CD4-positive, alpha-beta T cell treated with Interleukin-17A for 1 hour (primary cell): ENCODE data around the gene ZNF774.
"Not testable (repeated sequence)": the region's sequence is repeated elsewhere in the genome, so short reads cannot be mapped to it uniquely, and the experiment has no call there.

ENCODE experiments used
- DNase-seq: peaks from one replicate; pipeline ENCODE4 v3.0.0-alpha.2; 2020

Gene ZNF774

GRCh38 chr15:90347431-90348065 lies 4.5 kb upstream of the ZNF774 start:
- not testable (repeated sequence) for DNase-seq

DNA sequence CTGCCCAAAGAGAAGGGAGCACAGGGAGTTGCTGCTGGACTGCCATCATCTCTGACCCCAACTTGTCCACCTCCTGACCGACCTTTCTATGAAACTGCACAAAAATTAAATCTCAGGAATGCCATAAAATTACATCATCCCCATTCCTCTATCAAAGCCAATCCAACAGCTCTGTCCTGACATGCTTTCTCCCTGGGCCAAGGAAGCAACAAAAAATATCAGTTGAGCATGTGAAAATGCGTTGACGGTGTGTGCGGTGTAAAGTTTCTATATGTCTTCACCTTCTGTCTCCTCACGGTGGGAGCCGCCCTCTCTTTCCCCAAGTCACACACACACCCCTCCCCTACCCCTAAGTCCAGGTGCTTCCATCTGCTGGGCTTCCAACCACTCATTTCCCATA lies 3.6 kb upstream of the ZNF774 start:
- DNase-seq: no peak

- no peak for DNase-seq
Observed at GRCh38 chr15:90349072-90349471, 3.0 kb upstream of the ZNF774 start.

DNA sequence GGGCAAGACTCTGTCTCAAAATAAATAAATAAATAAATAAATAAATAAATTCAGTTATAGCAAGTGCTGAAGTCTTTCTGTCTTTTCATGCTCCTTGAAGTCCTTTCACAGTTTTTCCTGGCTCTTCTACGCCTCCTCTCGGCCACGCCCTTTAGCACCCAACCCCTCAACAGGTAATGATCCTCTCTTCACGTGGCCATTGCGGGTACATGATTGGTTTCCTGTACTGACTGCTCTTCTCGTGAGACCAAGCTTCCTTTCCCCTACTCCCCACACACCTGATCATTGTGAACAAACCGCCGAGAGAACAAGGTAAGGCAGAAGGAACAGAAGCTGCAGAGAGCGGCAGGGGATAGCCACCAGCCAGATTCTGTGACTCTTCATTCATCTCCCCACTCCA lies 2.3 kb upstream of the ZNF774 start:
- peak; percentile 10 for DNase-seq

GRCh38 chr15:90351479-90352106 lies 491 bp upstream of the ZNF774 start:
- no peak for DNase-seq

DNA sequence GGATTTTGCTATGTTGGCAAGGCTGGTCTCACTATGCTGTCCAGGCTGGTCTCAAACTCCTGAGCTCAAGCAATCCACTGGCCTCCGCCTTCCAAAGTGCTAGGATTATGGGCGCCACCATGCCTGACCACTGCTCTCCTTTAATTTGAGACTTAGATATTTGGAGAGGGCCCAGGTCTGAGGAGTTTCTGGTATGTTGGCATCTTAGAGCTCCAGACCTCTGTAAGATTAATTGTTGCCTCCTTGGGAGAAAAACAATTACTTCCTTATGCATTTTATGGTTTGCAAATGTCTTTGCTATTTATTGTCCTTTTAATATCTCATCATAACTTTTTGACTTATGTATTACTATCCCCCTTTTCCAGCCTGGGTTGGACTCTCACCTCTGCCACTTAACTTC lies 2.9 kb downstream of the ZNF774 start:
- DNase-seq: no peak

GRCh38 chr15:90358124-90359033 lies 6.3 kb downstream of the ZNF774 start:
- no peak for DNase-seq

DNA sequence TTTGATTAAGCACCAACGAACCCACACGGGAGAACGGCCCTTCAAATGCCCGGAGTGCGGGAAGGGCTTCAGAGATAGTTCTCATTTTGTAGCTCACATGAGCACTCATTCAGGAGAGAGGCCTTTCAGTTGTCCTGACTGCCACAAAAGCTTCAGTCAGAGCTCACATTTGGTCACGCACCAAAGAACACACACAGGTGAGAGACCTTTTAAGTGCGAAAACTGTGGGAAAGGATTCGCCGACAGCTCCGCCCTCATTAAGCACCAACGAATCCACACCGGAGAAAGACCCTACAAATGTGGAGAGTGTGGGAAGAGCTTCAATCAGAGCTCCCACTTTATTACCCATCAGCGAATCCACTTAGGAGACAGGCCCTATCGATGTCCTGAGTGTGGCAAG lies 8.7 kb downstream of the ZNF774 start:
- no peak for DNase-seq

DNA sequence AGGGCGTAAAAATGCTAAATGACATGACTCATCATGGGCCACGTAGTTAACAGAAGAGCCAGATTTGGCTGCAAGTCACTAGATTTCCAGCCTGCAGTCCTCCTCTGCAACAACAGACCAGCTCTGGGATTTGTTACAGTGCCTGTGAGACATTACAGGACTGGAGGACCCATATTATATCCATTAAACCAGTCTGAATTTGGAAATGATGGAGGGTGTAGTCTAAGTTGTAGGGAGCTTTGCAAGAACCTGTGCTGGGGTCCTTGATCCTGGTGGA lies 10.8 kb downstream of the ZNF774 start:
- no peak for DNase-seq

GRCh38 chr15:90364251-90364650 lies 12.2 kb downstream of the ZNF774 start:
- no peak for DNase-seq

GRCh38 chr15:90365414-90366055 lies 13.5 kb downstream of the ZNF774 start:
- DNase-seq: no peak

- DNase-seq: no peak
Observed at GRCh38 chr15:90367576-90367975, 15.5 kb downstream of the ZNF774 start.

DNA sequence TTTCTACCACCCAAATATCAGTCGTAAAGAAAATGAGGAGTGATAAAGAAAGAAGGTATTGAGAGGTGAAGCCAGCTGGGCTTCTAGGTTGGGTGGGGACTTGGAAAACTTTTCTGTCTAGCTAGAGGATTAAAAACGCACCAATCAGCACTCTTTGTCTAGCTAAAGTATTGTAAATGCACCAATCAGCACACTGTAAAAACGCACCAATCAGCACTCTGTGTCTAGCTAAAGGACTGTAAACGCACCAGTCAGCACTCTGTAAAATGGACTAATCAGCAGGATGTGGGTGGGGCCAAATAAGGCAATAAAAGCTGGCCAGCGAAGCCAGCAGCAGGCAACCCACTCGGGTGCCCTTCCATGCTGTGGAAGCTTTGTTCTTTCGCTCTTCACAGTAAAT lies 23.0 kb downstream of the ZNF774 start:
- DNase-seq: no peak

DNA sequence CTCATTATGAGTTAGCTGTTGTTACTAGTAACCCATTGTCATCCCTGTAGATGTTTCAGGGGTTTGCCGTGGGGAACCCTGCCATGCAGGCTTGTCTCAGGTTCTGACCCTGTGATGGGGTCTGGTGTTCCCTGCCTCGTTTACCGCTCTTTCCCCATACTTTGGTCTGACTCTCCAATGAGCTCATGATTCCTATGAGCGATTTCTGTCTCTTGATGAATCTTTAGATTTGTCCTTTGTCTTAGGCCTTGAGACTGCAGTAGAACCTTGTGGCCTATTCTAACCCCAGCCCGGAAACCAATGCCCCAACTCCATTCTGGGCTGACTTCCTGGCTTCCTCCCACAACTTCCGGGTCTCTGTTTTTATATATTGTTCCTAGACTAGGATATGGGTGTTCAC lies 24.7 kb downstream of the ZNF774 start:
- peak; percentile 84 for DNase-seq

GRCh38 chr15:90379263-90379662 lies 27.2 kb downstream of the ZNF774 start:
- no peak for DNase-seq

- no peak for DNase-seq
Observed at GRCh38 chr15:90381515-90381914, 29.4 kb downstream of the ZNF774 start.

- DNase-seq: no peak
Observed at GRCh38 chr15:90382320-90382719, 30.2 kb downstream of the ZNF774 start.

GRCh38 chr15:90386221-90386620 lies 34.1 kb downstream of the ZNF774 start:
- no peak for DNase-seq

GRCh38 chr15:90387534-90388461 lies 35.7 kb downstream of the ZNF774 start, which contains the start of gene IQGAP1:
Gene IQGAP1, plus strand, starts transcription at chr15:90388242. Its CDS starts 100 bp downstream, at chr15:90388342.
- peak; percentile 98 for DNase-seq

DNA sequence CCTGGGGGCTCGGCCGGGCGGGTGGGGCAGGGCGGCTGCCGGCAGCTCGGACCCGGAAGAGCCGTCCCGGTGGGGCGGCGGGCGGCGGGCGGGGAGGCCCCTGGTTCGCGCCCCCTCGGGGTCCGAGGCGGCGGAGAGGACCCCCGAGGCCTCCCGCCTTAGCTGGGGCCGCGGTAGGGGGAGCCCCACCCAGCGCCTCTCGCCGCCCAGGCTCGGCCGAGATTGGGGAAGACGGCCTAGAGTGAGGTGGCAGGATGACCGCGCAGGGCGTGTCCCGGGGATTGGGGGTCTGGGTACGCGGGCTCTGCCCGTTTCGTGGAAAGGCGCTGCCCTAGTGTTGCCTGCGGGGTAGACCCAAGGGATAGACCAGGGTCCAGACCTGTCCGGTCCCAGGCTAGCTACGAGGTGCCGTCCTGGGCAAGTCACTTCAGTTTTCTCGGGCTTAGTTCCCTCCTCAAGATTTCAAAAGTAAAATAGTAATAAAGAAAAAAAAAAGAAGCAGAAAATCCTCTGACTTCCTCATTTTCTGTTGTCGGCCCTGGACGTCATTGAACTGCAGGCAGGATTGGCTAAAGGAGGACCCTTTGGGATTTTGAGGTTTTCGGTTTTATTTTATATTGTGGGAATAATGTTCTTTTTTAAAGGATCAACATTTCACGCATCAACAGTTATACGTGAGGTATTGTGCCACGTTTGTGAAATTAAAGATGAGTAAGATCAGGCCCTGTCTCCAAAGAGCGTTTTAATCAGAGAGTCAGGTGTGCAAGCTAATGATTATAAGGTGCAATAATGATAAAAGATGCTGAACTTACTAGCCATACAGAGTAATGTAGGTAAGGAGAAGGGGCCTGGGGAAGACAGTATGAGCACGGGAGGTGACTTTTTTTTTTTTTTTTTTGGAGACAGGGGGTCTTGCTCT lies 36.6 kb downstream of the ZNF774 start:
- peak; percentile 66 for DNase-seq

GRCh38 chr15:90389513-90389912 lies 37.4 kb downstream of the ZNF774 start:
- no peak for DNase-seq
